Natural killer cell (primary cell): Measurements from ENCODE around the gene TCF4. TPM values are rescaled to one million over a fixed set of nuclear protein-coding genes. Genes with fewer than 3 reads are reported as not detected.

Experiments used
- ATAC-seq, 3 donors: fragments of 150-1000 bp in 2 of 3; fragments of 200-7000 bp in 1 of 3; cut with Tn5 transposase; 1 replicate in 1 of 3; 2 replicates in 2 of 3; pipeline ENCODE4 v1.10.0; 2021; ENCODE audit warnings: mild to moderate bottlenecking in 2 of 3, moderate library complexity in 2 of 3
- DNase-seq, 2 donors: peaks; one replicate each; pipeline versions ENCODE4 v3.0.0 to v3.0.0-alpha.2; 2013 to 2021; ENCODE audit warnings: mixed read lengths in 1 of 2
- H3K27ac ChIP-seq: one replicate; pipeline ENCODE4 v1.5.1; 2013; ENCODE audit warnings: mild to moderate bottlenecking, low read length
- H3K27me3 ChIP-seq: one replicate; pipeline ENCODE4 v1.6.1; 2013; ENCODE audit warnings: low read length; ENCODE audit not compliant: control insufficient read depth, insufficient read depth
- H3K36me3 ChIP-seq: one replicate; pipeline ENCODE4 v1.6.1; 2013; ENCODE audit warnings: low read length; ENCODE audit not compliant: control insufficient read depth, insufficient read depth
- H3K4me1 ChIP-seq: one replicate; pipeline ENCODE4 v1.6.1; 2013; ENCODE audit warnings: low read length; ENCODE audit not compliant: control insufficient read depth, insufficient read depth
- H3K4me3 ChIP-seq: one replicate; pipeline ENCODE4 v1.5.1; 2013; ENCODE audit warnings: low read length
- H3K9me3 ChIP-seq: one replicate; pipeline ENCODE4 v1.6.1; 2013; ENCODE audit warnings: low read length; ENCODE audit not compliant: control insufficient read depth, insufficient read depth
- H3K27ac Mint-ChIP-seq, 2 donors: one replicate each; pipeline ENCODE4 v1.8.0; 2022; ENCODE audit warnings: mild to moderate bottlenecking in 2 of 2, mixed read lengths in 2 of 2, moderate library complexity in 1 of 2
- H3K27me3 Mint-ChIP-seq, 2 donors: one replicate each; pipeline ENCODE4 v1.8.0; 2022; ENCODE audit warnings: low read depth in 2 of 2, mixed read lengths in 2 of 2
- H3K36me3 Mint-ChIP-seq: one replicate; pipeline ENCODE4 v1.8.0; 2022; ENCODE audit warnings: mixed read lengths
- H3K4me1 Mint-ChIP-seq, 2 donors: one replicate each; pipeline ENCODE4 v1.8.0; 2022; ENCODE audit warnings: mixed read lengths in 2 of 2
- H3K4me3 Mint-ChIP-seq: one replicate; pipeline ENCODE4 v1.8.0; 2022; ENCODE audit warnings: mild to moderate bottlenecking, moderate library complexity, mixed read lengths
- H3K9me3 Mint-ChIP-seq, 2 donors: one replicate each; pipeline ENCODE4 v1.8.0; 2022; ENCODE audit warnings: mixed read lengths in 2 of 2
- CTCF ChIP-seq: fragments of 200-600 bp; IDR thresholded peaks from one replicate; pipeline ENCODE4 v1.8.0; 2022; ENCODE audit warnings: antibody characterized with exemption
- WGBS: methylation state at CpG from one replicate; pipeline ENCODE4 v1.1.7; 2013; ENCODE audit warnings: missing lambda C conversion rate; ENCODE audit not compliant: insufficient coverage; 5-methylcytosine and 5-hydroxymethylcytosine counted together
- intact Hi-C: fragments of 100-400 bp; cut with micrococcal nuclease; formaldehyde crosslinking; loops from one replicate; pipeline ENCODE4 v1.14.2; 2022
- total RNA-seq, 4 donors: library from RNA; stranded (reverse); fragments of 120-200 nt in 1 of 4; gene quantifications; one replicate each; pipeline versions ENCODE4 v1.2.3 to v1.2.4, GENCODE V29; 2013 to 2022

The TCF4 gene
- total RNA-seq, 3 donors from 2014 or later (not counting 1 experiment from before 2014, with no cell fraction given) = 8.3 to 16.5 (median 9.0) TPM

GRCh38 chr18:55336438-55337100 lies 251.4 kb downstream of the TCF4 start:
- no peak for TF ChIP-seq CTCF
- no peak overlapping the region for H3K27ac Mint-ChIP-seq
- H3K27ac ChIP-seq = no peak overlapping the region

GRCh38 chr18:55334875-55335274 lies 253.1 kb downstream of the TCF4 start:
- H3K27ac Mint-ChIP-seq = no peak overlapping the region
- no peaks in the 10 kb centered on the region for H3K36me3 Mint-ChIP-seq
- H3K27me3 ChIP-seq = no peaks in the 10 kb centered on the region
- H3K27me3 Mint-ChIP-seq = no peaks in the 10 kb centered on the region
- H3K4me3 ChIP-seq = no peak overlapping the region
- peaks cover 5% of the 10 kb centered on the region for H3K4me1 ChIP-seq
- no peak for TF ChIP-seq CTCF
- H3K9me3 ChIP-seq = no peaks in the 10 kb centered on the region
- no peak for DNase-seq
- H3K27ac ChIP-seq = no peak overlapping the region
- no peaks in the 10 kb centered on the region for H3K36me3 ChIP-seq
- H3K9me3 Mint-ChIP-seq = no peaks in the 10 kb centered on the region
- WGBS = 40% methylated on average over 2 of the region's 4 CpGs
- ATAC-seq = no peak
- no peak overlapping the region for H3K4me3 Mint-ChIP-seq
- peaks cover 8 to 14% of the 10 kb centered on the region in 2 donors for H3K4me1 Mint-ChIP-seq
- intact Hi-C loops = no loop called here

More at GRCh38 chr18:55336438-55337100, 251.4 kb downstream of the TCF4 start:
- H3K27me3 Mint-ChIP-seq = no peaks in the 10 kb centered on the region
- H3K9me3 Mint-ChIP-seq = no peaks in the 10 kb centered on the region
- H3K4me1 Mint-ChIP-seq = peaks cover 8 to 14% of the 10 kb centered on the region in 2 donors
- no peak for DNase-seq
- H3K4me3 Mint-ChIP-seq = no peak overlapping the region
- Histone ChIP-seq H3K4me1 (peaks cover 5% of the 10 kb centered on the region), H3K36me3 (no peaks in the 10 kb centered on the region), H3K27me3 (no peaks in the 10 kb centered on the region), H3K4me3 (no peak overlapping the region), H3K9me3 (no peaks in the 10 kb centered on the region)
- 86% methylated on average over 1 of the region's 3 CpGs for WGBS
- intact Hi-C loops = no loop called here
- no peaks in the 10 kb centered on the region for H3K36me3 Mint-ChIP-seq
- no peak for ATAC-seq

GRCh38 chr18:55331301-55331700 lies 256.7 kb downstream of the TCF4 start:
- TF ChIP-seq CTCF = no peak
- ATAC-seq (no peak), DNase-seq (no peak)
- intact Hi-C loops = no loop called here
- H3K27ac Mint-ChIP-seq = no peak overlapping the region
- H3K27me3 Mint-ChIP-seq = no peaks in the 10 kb centered on the region
- Histone ChIP-seq H3K4me3 (no peak overlapping the region), H3K36me3 (no peaks in the 10 kb centered on the region), H3K27ac (no peak overlapping the region), H3K4me1 (no peaks in the 10 kb centered on the region), H3K27me3 (no peaks in the 10 kb centered on the region), H3K9me3 (no peaks in the 10 kb centered on the region)
- no peak overlapping the region for H3K4me3 Mint-ChIP-seq
- no peaks in the 10 kb centered on the region for H3K36me3 Mint-ChIP-seq
- H3K4me1 Mint-ChIP-seq = no peaks in the 10 kb centered on the region
- WGBS = no CpG with 5 or more reads among the region's 2 CpGs
- no peaks in the 10 kb centered on the region for H3K9me3 Mint-ChIP-seq

GRCh38 chr18:55328301-55328700 lies 259.7 kb downstream of the TCF4 start:
- ATAC-seq (no peak), DNase-seq (no peak)
- peaks cover 2% of the 10 kb centered on the region for H3K27me3 ChIP-seq
- no peak overlapping the region for H3K27ac ChIP-seq
- H3K9me3 ChIP-seq = no peaks in the 10 kb centered on the region
- H3K9me3 Mint-ChIP-seq = no peaks in the 10 kb centered on the region
- intact Hi-C loops = no loop called here
- H3K27me3 Mint-ChIP-seq = peaks cover 2 to 7% of the 10 kb centered on the region in 2 donors
- no peak overlapping the region for H3K27ac Mint-ChIP-seq
- TF ChIP-seq CTCF = no peak
- no peak overlapping the region for H3K4me3 ChIP-seq
- 2% methylated on average over 3 of the region's 4 CpGs for WGBS
- H3K4me1 ChIP-seq = peaks cover under 1% of the 10 kb centered on the region
- H3K4me1 Mint-ChIP-seq = no peaks in the 10 kb centered on the region
- no peaks in the 10 kb centered on the region for H3K36me3 ChIP-seq
- H3K4me3 Mint-ChIP-seq = no peak overlapping the region
- H3K36me3 Mint-ChIP-seq = no peaks in the 10 kb centered on the region
